ENCODE measurements around the gene TMC7. TPM values are rescaled to one million over a fixed set of nuclear protein-coding genes. Genes with fewer than 3 reads are reported as not detected.

Gene TMC7
- total and polyA plus RNA-seq, 2 of the 13 experiments (the other 11 are each of a cell fraction or from before 2014, with no cell fraction given): 1.2 to 5.1 TPM

- TF ChIP-seq HNRNPK (IDR thresholded peaks at IDR 0.05; ENCODE audit: low read depth, low read length, poor library complexity, severe bottlenecking) (no peak), PITX1 (CRISPR knock-in tag; IDR thresholded peaks at IDR 0.05) (peak; percentile 36), SAP130 (CRISPR knock-in tag; IDR thresholded peaks at IDR 0.05; ENCODE audit: low read depth) (peak; percentile 52), ISL2 (CRISPR knock-in tag; IDR thresholded peaks at IDR 0.05) (peak; percentile 35; the same call in 1 of the 2 replicates), ZNF550 (CRISPR knock-in tag; IDR thresholded peaks at IDR 0.05; ENCODE audit: borderline replicate concordance) (peak; percentile 85; the same call in 1 of the 2 replicates), FOXK1 (CRISPR knock-in tag; IDR thresholded peaks at IDR 0.05; ENCODE audit: borderline replicate concordance, low read depth) (0 out of 2 replicates have a peak, but pooled peaks have one; percentile 18), POLR2AphosphoS5 (IDR thresholded peaks at IDR 0.05; ENCODE audit: low read depth, low read length) (0 out of 2 replicates have a peak, but pooled peaks have one; percentile 33), FOSL2 (CRISPR knock-in tag; IDR thresholded peaks at IDR 0.05) (peak; percentile 35), ZNF761 (CRISPR knock-in tag; conservative IDR thresholded peaks at IDR 0.05) (no peak), ELK4 (CRISPR knock-in tag; IDR thresholded peaks at IDR 0.05; ENCODE audit: borderline replicate concordance) (no peak), SMAD1 (CRISPR knock-in tag; IDR thresholded peaks at IDR 0.05; ENCODE audit: borderline replicate concordance, low read depth) (peak; percentile 44; the same call in 1 of the 2 replicates), SKIL (CRISPR knock-in tag; IDR thresholded peaks at IDR 0.05; ENCODE audit: borderline replicate concordance) (no peak), FOXK2 (IDR thresholded peaks at IDR 0.05) (no peak), PATZ1 (CRISPR knock-in tag; IDR thresholded peaks at IDR 0.05) (no peak), ZNF512 (CRISPR knock-in tag; IDR thresholded peaks at IDR 0.05) (peak; percentile 79), NCOA2 (CRISPR knock-in tag; IDR thresholded peaks at IDR 0.05) (0 out of 2 replicates have a peak, but pooled peaks have one; percentile 8), MTA1 (CRISPR knock-in tag; IDR thresholded peaks at IDR 0.05; ENCODE audit: borderline replicate concordance) (no peak), ZNF263 (CRISPR knock-in tag; IDR thresholded peaks at IDR 0.05) (0 out of 2 replicates have a peak, but pooled peaks have one; percentile 17), RFXAP (CRISPR knock-in tag; IDR thresholded peaks at IDR 0.05; ENCODE audit: borderline replicate concordance) (no peak), ZNF788 (CRISPR knock-in tag; IDR thresholded peaks at IDR 0.05; ENCODE audit: borderline replicate concordance) (0 out of 2 replicates have a peak, but pooled peaks have one; percentile 13)
These were observed 110.2 kb downstream of the TMC7 start (continued) for GRCh38 chr16:19093631-19094541.
